B cell (primary cell): ENCODE measurements around the gene BOD1. TPM values are rescaled to one million over a fixed set of nuclear protein-coding genes. Genes with fewer than 3 reads are reported as not detected.

Experiments used
- ATAC-seq: fragments of 200-7000 bp; cut with Tn5 transposase; one replicate; pipeline ENCODE4 v1.10.0; 2021; ENCODE audit warnings: low read depth, mild to moderate bottlenecking, moderate number of reproducible peaks, moderate library complexity
- CTCF ChIA-PET: fragments of 350-600 bp; sonication (Branson Sonifier 250); formaldehyde crosslinking; loops from one replicate; lab custom pipeline; 2021; ENCODE audit warnings: antibody characterized with exemption, inconsistent platforms; lab: Charles Lee
- POLR2A ChIA-PET: fragments of 350-600 bp; sonication (Branson Sonifier 250); formaldehyde crosslinking; loops from one replicate; lab custom pipeline; 2021; ENCODE audit warnings: antibody characterized with exemption; lab: Charles Lee
- DNase-seq: peaks from one replicate; pipeline ENCODE4 v3.0.0; 2013
- H2AFZ ChIP-seq: 2 replicates; pipeline ENCODE4 v1.6.1; 2012; ENCODE audit warnings: mild to moderate bottlenecking, low read depth, low read length; ENCODE audit not compliant: insufficient read depth, poor library complexity, severe bottlenecking
- H3K27ac ChIP-seq, 2 donors: 1 replicate in 1 of 2; 2 replicates in 1 of 2; pipeline ENCODE4 v1.5.1; 2012 to 2013; ENCODE audit warnings: low read length in 2 of 2, mild to moderate bottlenecking in 2 of 2, moderate library complexity in 1 of 2
- H3K27me3 ChIP-seq, 4 experiments: fragments of 200-600 bp in 1 of 4; sonication (generic) in 1 of 4; replicated peaks in 1 of 4; 1 replicate in 2 of 4; 2 replicates in 2 of 4; pipeline versions ENCODE4 v1.6.1 to v1.7.0; 2013 to 2016; ENCODE audit warnings: low read length in 3 of 4, mild to moderate bottlenecking in 2 of 4, mixed read lengths in 1 of 4, moderate library complexity in 1 of 4; ENCODE audit not compliant: insufficient read depth in 4 of 4, control insufficient read depth in 3 of 4; ENCODE audit errors: control extremely low read depth in 1 of 4
- H3K36me3 ChIP-seq, 2 experiments: replicated peaks in 1 of 2; 1 replicate in 1 of 2; 2 replicates in 1 of 2; pipeline versions ENCODE4 v1.6.1 to v1.7.1; 2013; ENCODE audit warnings: low read length in 1 of 2; ENCODE audit not compliant: insufficient read depth in 2 of 2, control insufficient read depth in 1 of 2; ENCODE audit errors: control extremely low read depth in 1 of 2, extremely low read depth in 1 of 2
- H3K4me1 ChIP-seq, 2 donors: fragments of 200-600 bp in 1 of 2; sonication (generic) in 1 of 2; 1 replicate in 1 of 2; 2 replicates in 1 of 2; pipeline versions ENCODE4 v1.5.1 to v1.6.1; 2013 to 2017; ENCODE audit warnings: low read length in 2 of 2; ENCODE audit not compliant: control insufficient read depth in 2 of 2, insufficient read depth in 2 of 2
- H3K4me2 ChIP-seq: replicated peaks from 2 replicates; pipeline ENCODE3; 2012; ENCODE audit warnings: mild to moderate bottlenecking, low read depth, low read length; ENCODE audit not compliant: poor library complexity, severe bottlenecking
- H3K4me3 ChIP-seq, 5 experiments: fragments of 200-600 bp in 1 of 5; sonication (generic) in 1 of 5; 1 replicate in 3 of 5; 2 replicates in 2 of 5; pipeline versions ENCODE4 v1.5.1 to v1.7.0; 2011 to 2016; ENCODE audit warnings: low read length in 4 of 5, mild to moderate bottlenecking in 4 of 5, low read depth in 2 of 5, control low read depth in 1 of 5, moderate library complexity in 1 of 5; ENCODE audit not compliant: insufficient read depth in 1 of 5; ENCODE audit errors: control extremely low read depth in 1 of 5, extremely low read depth in 1 of 5
- H3K79me2 ChIP-seq: fragments of 200-600 bp; sonication (generic); one replicate; pipeline ENCODE4 v1.6.0; 2016; ENCODE audit warnings: low read length; ENCODE audit not compliant: control insufficient read depth, insufficient read depth
- H3K9ac ChIP-seq: fragments of 200-600 bp; sonication (generic); 2 replicates; pipeline ENCODE4 v1.6.1; 2017; ENCODE audit warnings: mild to moderate bottlenecking, low read length, moderate library complexity
- H3K9me3 ChIP-seq, 3 donors: one replicate each; pipeline versions ENCODE4 v1.6.1 to v1.7.1; 2013; ENCODE audit warnings: low read length in 2 of 3; ENCODE audit not compliant: control insufficient read depth in 2 of 3, insufficient read depth in 1 of 3; ENCODE audit errors: control extremely low read depth in 1 of 3
- H4K20me1 ChIP-seq: 2 replicates; pipeline ENCODE4 v1.6.0; 2012; ENCODE audit warnings: mild to moderate bottlenecking, low read length; ENCODE audit not compliant: insufficient read depth, control insufficient read depth, poor library complexity, severe bottlenecking
- H3K27ac Mint-ChIP-seq: one replicate; pipeline ENCODE4 v1.8.0; 2021; ENCODE audit warnings: mixed read lengths
- H3K27me3 Mint-ChIP-seq: one replicate; pipeline ENCODE4 v1.8.0; 2021; ENCODE audit warnings: mixed read lengths
- H3K4me1 Mint-ChIP-seq: one replicate; pipeline ENCODE4 v1.8.0; 2021; ENCODE audit warnings: mixed read lengths
- H3K4me3 Mint-ChIP-seq: one replicate; pipeline ENCODE4 v1.8.0; 2021; ENCODE audit warnings: mixed read lengths
- H3K9me3 Mint-ChIP-seq: one replicate; pipeline ENCODE4 v1.8.0; 2022; ENCODE audit warnings: mixed read lengths; ENCODE audit not compliant: insufficient read depth
- WGBS: methylation state at CpG from one replicate; pipeline ENCODE4 v1.1.5; 2013; ENCODE audit warnings: missing lambda C conversion rate; ENCODE audit not compliant: insufficient coverage; 5-methylcytosine and 5-hydroxymethylcytosine counted together
- intact Hi-C: fragments of 100-400 bp; cut with micrococcal nuclease; formaldehyde crosslinking; loops from one replicate; pipeline ENCODE4 v1.10.0; 2022
- polyA plus RNA-seq: library from polyadenylated mRNA; depleted of rRNA; stranded (reverse); fragments of >200 nt; gene quantifications from 2 replicates; pipeline ENCODE4 v1.2.3, GENCODE V29; 2012
- total RNA-seq, 2 donors: library from RNA; stranded (reverse); fragments of 120-200 nt in 1 of 2; gene quantifications; 1 replicate in 1 of 2; 2 replicates in 1 of 2; pipeline versions ENCODE4 v1.2.3 to v1.2.4, GENCODE V29; 2013 to 2022
- TF ChIP-seq, protein P1 (sequence below): fragments of 200-600 bp; IDR thresholded peaks from one replicate; pipeline ENCODE4 v1.8.0; 2022; ENCODE audit warnings: antibody characterized with exemption, mild to moderate bottlenecking

Gene BOD1
- total and polyA plus RNA-seq, 2 donors (not counting 1 experiment from before 2014, with no cell fraction given), result 15.1 to 34.7 TPM

- CTCF ChIA-PET, result no interaction called here
- no peak overlapping the region for H3K4me3 Mint-ChIP-seq
- ATAC-seq, result no peak
Measured at GRCh38 chr5:173577817-173578216, 38.6 kb downstream of the BOD1 start.

GRCh38 chr5:173577166-173577565 lies 39.3 kb downstream of the BOD1 start:
- Mint-ChIP-seq H3K27me3 (peaks cover 33% of the 10 kb centered on the region), H3K9me3 (peaks cover 4% of the 10 kb centered on the region), H3K4me3 (no peak overlapping the region), H3K4me1 (peaks cover 7% of the 10 kb centered on the region), H3K27ac (no peak overlapping the region)
- ATAC-seq, result no peak
- no peak for DNase-seq
- Histone ChIP-seq H3K9me3 (peaks cover 0 to 20% (median 8%) of the 10 kb centered on the region in 3 donors), H3K79me2 (no peaks in the 10 kb centered on the region), H3K4me2 (no peak overlapping the region), H3K27ac (no peak overlapping the region), H3K4me1 (peaks cover 4 to 5% of the 10 kb centered on the region in 2 donors), H3K4me3 (no peak overlapping the region), H3K36me3 (no peaks in the 10 kb centered on the region), H3K9ac (no peak overlapping the region), H3K27me3 (peaks cover 0 to 10% (median 0%) of the 10 kb centered on the region in 4 experiments), H4K20me1 (no peaks in the 10 kb centered on the region), H2AFZ (no peak overlapping the region)
- TF ChIP-seq, protein P1, sequence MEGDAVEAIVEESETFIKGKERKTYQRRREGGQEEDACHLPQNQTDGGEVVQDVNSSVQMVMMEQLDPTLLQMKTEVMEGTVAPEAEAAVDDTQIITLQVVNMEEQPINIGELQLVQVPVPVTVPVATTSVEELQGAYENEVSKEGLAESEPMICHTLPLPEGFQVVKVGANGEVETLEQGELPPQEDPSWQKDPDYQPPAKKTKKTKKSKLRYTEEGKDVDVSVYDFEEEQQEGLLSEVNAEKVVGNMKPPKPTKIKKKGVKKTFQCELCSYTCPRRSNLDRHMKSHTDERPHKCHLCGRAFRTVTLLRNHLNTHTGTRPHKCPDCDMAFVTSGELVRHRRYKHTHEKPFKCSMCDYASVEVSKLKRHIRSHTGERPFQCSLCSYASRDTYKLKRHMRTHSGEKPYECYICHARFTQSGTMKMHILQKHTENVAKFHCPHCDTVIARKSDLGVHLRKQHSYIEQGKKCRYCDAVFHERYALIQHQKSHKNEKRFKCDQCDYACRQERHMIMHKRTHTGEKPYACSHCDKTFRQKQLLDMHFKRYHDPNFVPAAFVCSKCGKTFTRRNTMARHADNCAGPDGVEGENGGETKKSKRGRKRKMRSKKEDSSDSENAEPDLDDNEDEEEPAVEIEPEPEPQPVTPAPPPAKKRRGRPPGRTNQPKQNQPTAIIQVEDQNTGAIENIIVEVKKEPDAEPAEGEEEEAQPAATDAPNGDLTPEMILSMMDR, result no peak
- ChIA-PET POLR2A (no interaction called here), CTCF (no interaction called here)
- WGBS, result 82% methylated on average over 3 of the region's 3 CpGs
- intact Hi-C loops, result no loop called here

More at GRCh38 chr5:173577817-173578216, 38.6 kb downstream of the BOD1 start:
- Mint-ChIP-seq H3K4me1 (peaks cover 4% of the 10 kb centered on the region), H3K9me3 (peaks cover 4% of the 10 kb centered on the region), H3K27me3 (peaks cover 31% of the 10 kb centered on the region), H3K27ac (no peak overlapping the region)
- no peaks in the 10 kb centered on the region for H3K79me2 ChIP-seq
- H2AFZ ChIP-seq, result no peak overlapping the region
- 69% methylated on average over 4 of the region's 5 CpGs for WGBS
- intact Hi-C loops, result no loop called here
- H3K9me3 ChIP-seq, result peaks cover 0 to 20% (median 8%) of the 10 kb centered on the region in 3 donors
- POLR2A ChIA-PET, result no interaction called here
- DNase-seq, result no peak
- H3K27me3 ChIP-seq, result peaks cover 0 to 4% (median 0%) of the 10 kb centered on the region in 4 experiments
- H3K27ac ChIP-seq, result no peak overlapping the region
- no peak overlapping the region for H3K4me2 ChIP-seq
- H4K20me1 ChIP-seq, result no peaks in the 10 kb centered on the region
- TF ChIP-seq, protein P1, result no peak
- H3K4me3 ChIP-seq, result no peak overlapping the region
- peaks cover 3 to 4% of the 10 kb centered on the region in 2 donors for H3K4me1 ChIP-seq
- H3K9ac ChIP-seq, result no peak overlapping the region
- H3K36me3 ChIP-seq, result no peaks in the 10 kb centered on the region
